T47D (cell line): ENCODE measurements around the gene ZNF816.

Source experiments
- DNase-seq, 2 experiments: peaks; one replicate each; pipeline versions ENCODE4 v3.0.0 to v3.0.0-alpha.2; 2011 to 2012; ENCODE audit warnings: low read depth in 1 of 2, low spot score in 1 of 2
- JUND ChIP-seq: IDR thresholded peaks from 2 replicates; pipeline ENCODE4 v1.6.1; 2012; ENCODE audit warnings: low read depth
- in situ Hi-C: cut with HindIII; loops from 2 replicates; pipeline ENCODE4 v1.10.0; 2016; ENCODE audit warnings: low sequenced_read_pairs, low pct_unique_long_range_greater_than_20kb

Gene ZNF816

GRCh38 chr19:52962394-52963246 lies at the start of gene ZNF816:
Gene ZNF816 (minus strand): TSS chr19:52962881. CDS start chr19:52956089, 6,792 bp downstream.
- in situ Hi-C loops = no loop called here
- no peak for TF ChIP-seq JUND
- DNase-seq = peak; percentile 70 to 96

- no peak for DNase-seq
- in situ Hi-C loops = no loop called here
- TF ChIP-seq JUND = no peak
These were observed 49.3 kb upstream of the ZNF816 start for GRCh38 chr19:53012006-53012405.

GRCh38 chr19:53010494-53010893 lies 47.8 kb upstream of the ZNF816 start:
- in situ Hi-C loops = no loop called here
- TF ChIP-seq JUND = no peak
- no peak for DNase-seq

- peak in 1 of 2 experiments; percentile 70 for DNase-seq
- no peak for TF ChIP-seq JUND
- in situ Hi-C loops = no loop called here
These were observed 45.5 kb upstream of the ZNF816 start for GRCh38 chr19:53008061-53008778.

- no peak for DNase-seq
- in situ Hi-C loops = no loop called here
- TF ChIP-seq JUND = no peak
These were observed 44.9 kb upstream of the ZNF816 start for GRCh38 chr19:53007606-53008005.

GRCh38 chr19:53007200-53007599 lies 44.5 kb upstream of the ZNF816 start:
- no peak for TF ChIP-seq JUND
- DNase-seq = no peak
- in situ Hi-C loops = no loop called here

- no peak for TF ChIP-seq JUND
- DNase-seq = no peak
- in situ Hi-C loops = no loop called here
These were observed 41.6 kb upstream of the ZNF816 start for GRCh38 chr19:53004242-53004641.

- no peak for DNase-seq
- no peak for TF ChIP-seq JUND
- in situ Hi-C loops = no loop called here
These were observed 39.8 kb upstream of the ZNF816 start for GRCh38 chr19:53002479-53002878.

- DNase-seq = no peak
- TF ChIP-seq JUND = no peak
- in situ Hi-C loops = no loop called here
These were observed 35.3 kb upstream of the ZNF816 start for GRCh38 chr19:52997975-52998374.

- no peak for DNase-seq
- in situ Hi-C loops = no loop called here
- TF ChIP-seq JUND = no peak
These were observed 33.0 kb upstream of the ZNF816 start for GRCh38 chr19:52995711-52996110.

- in situ Hi-C loops = no loop called here
- no peak for TF ChIP-seq JUND
- peak; percentile 56 to 91 for DNase-seq
These were observed 30.9 kb upstream of the ZNF816 start for GRCh38 chr19:52993342-52994178.

- TF ChIP-seq JUND = no peak
- DNase-seq = no peak
- in situ Hi-C loops = no loop called here
These were observed 29.7 kb upstream of the ZNF816 start for GRCh38 chr19:52992109-52993004.
